22Rv1 (cell line): ENCODE results near the gene ALDH5A1.
A peak's percentile ranks its signal among the peaks of the same experiment; 100 is the strongest.

Experiments used
- H3K27ac ChIP-seq: fragments of 450-650 bp; 2 replicates; pipeline ENCODE4 v1.5.1; 2017
- ZFX ChIP-seq: fragments of 450-650 bp; IDR thresholded peaks from 2 replicates; pipeline ENCODE4 v1.6.1; 2017; ENCODE audit warnings: antibody characterized with exemption, borderline replicate concordance
- TF ChIP-seq, protein P1 (sequence below): fragments of 450-650 bp; IDR thresholded peaks from 2 replicates; pipeline ENCODE4 v1.5.1; 2017; ENCODE audit warnings: mild to moderate bottlenecking

ALDH5A1 gene

GRCh38 chr6:24524805-24525204, 30.0 kb downstream of the ALDH5A1 start:
- TF ChIP-seq ZFX, result no peak
- TF ChIP-seq, protein P1, sequence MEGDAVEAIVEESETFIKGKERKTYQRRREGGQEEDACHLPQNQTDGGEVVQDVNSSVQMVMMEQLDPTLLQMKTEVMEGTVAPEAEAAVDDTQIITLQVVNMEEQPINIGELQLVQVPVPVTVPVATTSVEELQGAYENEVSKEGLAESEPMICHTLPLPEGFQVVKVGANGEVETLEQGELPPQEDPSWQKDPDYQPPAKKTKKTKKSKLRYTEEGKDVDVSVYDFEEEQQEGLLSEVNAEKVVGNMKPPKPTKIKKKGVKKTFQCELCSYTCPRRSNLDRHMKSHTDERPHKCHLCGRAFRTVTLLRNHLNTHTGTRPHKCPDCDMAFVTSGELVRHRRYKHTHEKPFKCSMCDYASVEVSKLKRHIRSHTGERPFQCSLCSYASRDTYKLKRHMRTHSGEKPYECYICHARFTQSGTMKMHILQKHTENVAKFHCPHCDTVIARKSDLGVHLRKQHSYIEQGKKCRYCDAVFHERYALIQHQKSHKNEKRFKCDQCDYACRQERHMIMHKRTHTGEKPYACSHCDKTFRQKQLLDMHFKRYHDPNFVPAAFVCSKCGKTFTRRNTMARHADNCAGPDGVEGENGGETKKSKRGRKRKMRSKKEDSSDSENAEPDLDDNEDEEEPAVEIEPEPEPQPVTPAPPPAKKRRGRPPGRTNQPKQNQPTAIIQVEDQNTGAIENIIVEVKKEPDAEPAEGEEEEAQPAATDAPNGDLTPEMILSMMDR, result peak; percentile 51

GRCh38 chr6:24529985-24530384, 35.2 kb downstream of the ALDH5A1 start:
- H3K27ac ChIP-seq, result no peak overlapping the region
- TF ChIP-seq ZFX, result no peak
- TF ChIP-seq, protein P1, result no peak

More at GRCh38 chr6:24524805-24525204, 30.0 kb downstream of the ALDH5A1 start:
- no peak overlapping the region for H3K27ac ChIP-seq

DNA sequence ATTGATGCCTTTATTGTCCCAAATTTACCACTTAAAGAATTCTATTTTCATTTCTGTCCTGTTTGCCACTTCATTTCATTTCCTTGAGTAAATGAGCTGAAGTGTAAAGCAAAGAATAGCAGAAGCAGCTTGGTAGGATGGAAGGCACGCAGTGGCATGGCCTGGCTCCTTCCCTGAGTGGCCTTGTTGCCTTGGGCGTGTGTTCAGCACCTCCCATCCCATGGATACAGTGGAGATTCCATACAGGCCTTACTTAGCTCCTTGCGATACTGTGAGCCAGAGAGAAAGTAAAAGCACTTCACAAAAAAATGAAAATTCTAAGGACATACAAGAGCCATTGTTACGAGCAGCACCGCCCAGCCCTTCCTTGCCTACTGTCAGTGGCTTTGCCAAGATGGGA, 39.6 kb downstream of the ALDH5A1 start:
- TF ChIP-seq ZFX, result no peak
- TF ChIP-seq, protein P1, result no peak
- H3K27ac ChIP-seq, result no peak overlapping the region

GRCh38 chr6:24535210-24535609, 40.4 kb downstream of the ALDH5A1 start:
- TF ChIP-seq ZFX, result no peak
- TF ChIP-seq, protein P1, result no peak

GRCh38 chr6:24536466-24536865, 41.7 kb downstream of the ALDH5A1 start:
- TF ChIP-seq, protein P1, result no peak
- no peak for TF ChIP-seq ZFX
- no peak overlapping the region for H3K27ac ChIP-seq

More at GRCh38 chr6:24535210-24535609, 40.4 kb downstream of the ALDH5A1 start:
- H3K27ac ChIP-seq, result no peak overlapping the region

DNA sequence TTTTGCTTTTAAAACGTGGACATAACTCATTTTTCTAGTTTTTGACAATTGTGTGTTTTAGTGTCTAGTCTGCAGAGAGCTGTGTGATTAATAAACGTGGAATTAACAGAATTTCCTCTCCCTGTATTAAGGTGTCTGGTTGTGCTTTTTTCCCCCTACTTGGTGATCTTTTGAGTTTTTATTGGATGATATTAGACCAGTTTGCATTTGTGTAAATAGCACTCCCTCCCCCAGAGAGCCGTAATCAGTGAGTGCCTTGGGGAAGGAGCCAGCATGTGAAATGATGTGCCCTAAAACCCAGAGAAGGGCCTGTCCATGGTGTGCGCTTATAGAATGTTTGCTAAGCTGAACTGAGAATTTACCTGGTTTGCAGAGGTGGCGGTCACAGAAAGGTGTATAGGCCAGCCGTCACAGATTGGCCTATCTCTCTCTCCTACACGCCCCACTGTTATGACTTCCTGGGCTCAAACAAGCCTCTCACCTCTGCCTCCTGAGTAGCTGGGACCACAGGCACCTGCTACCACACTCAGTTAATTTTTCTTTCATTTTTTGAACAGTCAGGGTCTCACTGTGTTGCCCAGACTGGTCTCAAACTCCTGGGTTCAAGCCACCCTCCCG, 42.4 kb downstream of the ALDH5A1 start:
- TF ChIP-seq, protein P1, result no peak
- TF ChIP-seq ZFX, result no peak
- H3K27ac ChIP-seq, result no peak overlapping the region

- TF ChIP-seq ZFX, result no peak
- TF ChIP-seq, protein P1, result no peak
- no peak overlapping the region for H3K27ac ChIP-seq
Measured at GRCh38 chr6:24537771-24538385, 43.1 kb downstream of the ALDH5A1 start.
